Sigmoid colon (tissue), 3 donors: ENCODE data around the gene TBC1D22A.

Source experiments
- POLR2A ChIP-seq, 2 donors: fragments of 450-650 bp; IDR thresholded peaks; one replicate each; pipeline ENCODE4 v1.6.1; 2016; ENCODE audit warnings: antibody characterized with exemption in 2 of 2, mild to moderate bottlenecking in 2 of 2, moderate library complexity in 2 of 2
- TF ChIP-seq, protein P1 (sequence below), 4 experiments: fragments of 450-650 bp in 3 of 4; fragments of 200-600 bp in 1 of 4; IDR thresholded peaks; one replicate each; pipeline ENCODE4 v1.5.1; 2016 to 2019; ENCODE audit warnings: antibody characterized with exemption in 4 of 4, mild to moderate bottlenecking in 3 of 4, moderate library complexity in 2 of 4

- TF ChIP-seq, protein P1, sequence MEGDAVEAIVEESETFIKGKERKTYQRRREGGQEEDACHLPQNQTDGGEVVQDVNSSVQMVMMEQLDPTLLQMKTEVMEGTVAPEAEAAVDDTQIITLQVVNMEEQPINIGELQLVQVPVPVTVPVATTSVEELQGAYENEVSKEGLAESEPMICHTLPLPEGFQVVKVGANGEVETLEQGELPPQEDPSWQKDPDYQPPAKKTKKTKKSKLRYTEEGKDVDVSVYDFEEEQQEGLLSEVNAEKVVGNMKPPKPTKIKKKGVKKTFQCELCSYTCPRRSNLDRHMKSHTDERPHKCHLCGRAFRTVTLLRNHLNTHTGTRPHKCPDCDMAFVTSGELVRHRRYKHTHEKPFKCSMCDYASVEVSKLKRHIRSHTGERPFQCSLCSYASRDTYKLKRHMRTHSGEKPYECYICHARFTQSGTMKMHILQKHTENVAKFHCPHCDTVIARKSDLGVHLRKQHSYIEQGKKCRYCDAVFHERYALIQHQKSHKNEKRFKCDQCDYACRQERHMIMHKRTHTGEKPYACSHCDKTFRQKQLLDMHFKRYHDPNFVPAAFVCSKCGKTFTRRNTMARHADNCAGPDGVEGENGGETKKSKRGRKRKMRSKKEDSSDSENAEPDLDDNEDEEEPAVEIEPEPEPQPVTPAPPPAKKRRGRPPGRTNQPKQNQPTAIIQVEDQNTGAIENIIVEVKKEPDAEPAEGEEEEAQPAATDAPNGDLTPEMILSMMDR (IDR thresholded peaks at IDR 0.05) = no peak
- TF ChIP-seq POLR2A (IDR thresholded peaks at IDR 0.05) = no peak
Measured at GRCh38 chr22:46971764-46972125, 209.3 kb downstream of the TBC1D22A start.
